GM12878 (cell line): ENCODE measurements around the gene COL4A2. TPM values are rescaled to one million over a fixed set of nuclear protein-coding genes. Genes with fewer than 3 reads are reported as not detected.

Source experiments
- ATAC-seq: fragments of 200-7000 bp; cut with Tn5 transposase; 3 replicates; pipeline ENCODE4 v1.9.1; 2020; ENCODE audit warnings: mild to moderate bottlenecking, moderate library complexity
- BruUV-seq: library from RNA; stranded (reverse); fragments of 400-500 nt; replicated peaks from 2 replicates; lab custom pipeline; 2021; lab: Mats Ljungman, UMichigan
- CTCF ChIA-PET: fragments of 300-600 bp; sonication (Branson Sonifier 250); formaldehyde crosslinking; extraction: SDS; loops from one replicate; lab custom pipeline; 2021; ENCODE audit warnings: inconsistent platforms; lab: Yijun Ruan, JAX
- POLR2A ChIA-PET: fragments of 350-600 bp; formaldehyde crosslinking; extraction: SDS; loops from one replicate; lab custom pipeline; 2021; ENCODE audit warnings: inconsistent platforms; lab: Charles Lee
- RAD21 ChIA-PET: fragments of 300-600 bp; sonication (Branson Sonifier 250); formaldehyde crosslinking; loops from one replicate; lab custom pipeline; 2023; ENCODE audit warnings: antibody characterized with exemption; ENCODE audit not compliant: unreplicated experiment; lab: Charles Lee
- SMC1A ChIA-PET: fragments of 300-600 bp; sonication (Branson Sonifier 250); formaldehyde crosslinking; loops from one replicate; lab custom pipeline; 2023; ENCODE audit not compliant: unreplicated experiment, uncharacterized antibody; lab: Charles Lee
- DNase-seq: peaks from one replicate; pipeline ENCODE4 v3.0.0-alpha.2; 2011; ENCODE audit warnings: low read depth, low spot score
- FAIRE-seq: peaks from 3 replicates; lab custom pipeline; 2011; peaks lifted over from hg19 to GRCh38; lab: Jason Lieb, UNC
- H2AFZ ChIP-seq: 2 replicates; pipeline ENCODE4 v1.6.0; 2011; ENCODE audit warnings: low read depth, low read length, control low read depth; ENCODE audit not compliant: control insufficient read depth
- H3K27ac ChIP-seq: 2 replicates; pipeline ENCODE4 v1.5.1; 2011; ENCODE audit warnings: control low read depth; ENCODE audit not compliant: control insufficient read depth, insufficient read depth
- H3K27me3 ChIP-seq, 2 experiments: replicated peaks in 1 of 2; 2 replicates each; pipeline versions ENCODE4 v1.6.0 to v1.6.1; 2011; ENCODE audit warnings: low read length in 1 of 2; ENCODE audit not compliant: control insufficient read depth in 2 of 2, insufficient read depth in 2 of 2
- H3K36me3 ChIP-seq, 2 experiments: 2 replicates each; pipeline ENCODE4 v1.5.1; 2011; ENCODE audit warnings: low read length in 1 of 2; ENCODE audit not compliant: control insufficient read depth in 2 of 2, insufficient read depth in 2 of 2
- H3K4me1 ChIP-seq: 2 replicates; pipeline ENCODE4 v1.6.1; 2011; ENCODE audit warnings: mild to moderate bottlenecking, low read length, moderate library complexity, mixed read lengths; ENCODE audit not compliant: control insufficient read depth, insufficient read depth
- H3K4me2 ChIP-seq: 2 replicates; pipeline ENCODE4 v1.6.0; 2011; ENCODE audit warnings: control low read depth; ENCODE audit not compliant: control insufficient read depth, insufficient read depth
- H3K4me3 ChIP-seq: fragments of 200-600 bp; sonication (generic); 2 replicates; pipeline ENCODE4 v1.5.1; 2016
- H3K79me2 ChIP-seq: 2 replicates; pipeline ENCODE4 v1.6.0; 2011; ENCODE audit warnings: low read length; ENCODE audit not compliant: control insufficient read depth, insufficient read depth
- H3K9ac ChIP-seq: 2 replicates; pipeline ENCODE4 v1.8.0; 2011; ENCODE audit warnings: low read length, control low read depth, mixed read lengths; ENCODE audit not compliant: control insufficient read depth, insufficient read depth
- H3K9me3 ChIP-seq: replicated peaks from 3 replicates; pipeline ENCODE4 v1.5.1; 2011; ENCODE audit warnings: mild to moderate bottlenecking, low read length; ENCODE audit not compliant: control insufficient read depth, insufficient read depth
- H4K20me1 ChIP-seq: 2 replicates; pipeline ENCODE4 v1.6.0; 2011; ENCODE audit not compliant: control insufficient read depth, insufficient read depth
- BCL11A ChIP-seq: IDR thresholded peaks from 2 replicates; pipeline ENCODE4 v1.6.1; 2011; ENCODE audit warnings: low read depth, low read length
- CBFB ChIP-seq: IDR thresholded peaks from 2 replicates; pipeline ENCODE4 v1.6.1; 2016; ENCODE audit warnings: antibody characterized with exemption, low read depth
- CHD4 ChIP-seq: fragments of 200-600 bp; sonication (generic); IDR thresholded peaks from 2 replicates; pipeline ENCODE4 v1.6.1; 2016; ENCODE audit warnings: mild to moderate bottlenecking
- ELK1 ChIP-seq: IDR thresholded peaks from 2 replicates; pipeline ENCODE4 v1.6.1; 2012; ENCODE audit warnings: low read depth, low read length, improper control_type of control experiment
- ETV6 ChIP-seq, 2 experiments: fragments of 450-650 bp in 1 of 2; IDR thresholded peaks in 1 of 2; conservative IDR thresholded peaks in 1 of 2; 2 replicates each; pipeline ENCODE4 v1.6.1; 2014; ENCODE audit warnings: antibody characterized with exemption in 1 of 2, borderline replicate concordance in 1 of 2, low read depth in 1 of 2, mild to moderate bottlenecking in 1 of 2, moderate library complexity in 1 of 2
- IKZF2 ChIP-seq, 2 experiments: fragments of 450-650 bp; IDR thresholded peaks; 2 replicates each; pipeline ENCODE4 v1.6.1; 2017; ENCODE audit warnings: mild to moderate bottlenecking in 2 of 2, moderate library complexity in 2 of 2
- MYB ChIP-seq: fragments of 150-350 bp; IDR thresholded peaks from 2 replicates; pipeline ENCODE4 v1.6.1; 2014; ENCODE audit warnings: mild to moderate bottlenecking, low read depth, low read length, borderline replicate concordance
- NFYA ChIP-seq: IDR thresholded peaks from 2 replicates; pipeline ENCODE4 v1.6.1; 2011; ENCODE audit warnings: low read depth, mild to moderate bottlenecking, low read length, improper control_type of control experiment, borderline replicate concordance
- SIN3A ChIP-seq: IDR thresholded peaks from 2 replicates; pipeline ENCODE4 v1.6.1; 2012; ENCODE audit warnings: low read depth, low read length, improper control_type of control experiment
- TARDBP ChIP-seq: IDR thresholded peaks from 2 replicates; pipeline ENCODE4 v1.6.1; 2016; ENCODE audit warnings: borderline replicate concordance
- ZNF592 ChIP-seq: fragments of 450-650 bp; IDR thresholded peaks from 2 replicates; pipeline ENCODE4 v1.6.1; 2017; ENCODE audit warnings: mild to moderate bottlenecking, moderate library complexity
- WGBS: methylation state at CpG from one replicate; pipeline ENCODE4 v1.1.6; 2016; ENCODE audit warnings: low lambda C conversion rate; ENCODE audit not compliant: insufficient replicate concordance, insufficient coverage; ENCODE audit errors: missing lambda C conversion rate; 5-methylcytosine and 5-hydroxymethylcytosine counted together
- in situ Hi-C: fragments of 300-500 bp; cut with MboI; formaldehyde crosslinking; loops from 9 replicates; pipeline ENCODE4 v1.14.3; 2018; ENCODE audit warnings: mixed read lengths
- intact Hi-C: fragments of 100-400 bp; cut with micrococcal nuclease; formaldehyde crosslinking; loops from one replicate; pipeline ENCODE4 v1.14.2; 2022; ENCODE audit not compliant: unreplicated experiment
- polyA plus RNA-seq, 11 experiments: library from polyadenylated mRNA; depleted of rRNA in 4 of 11; unstranded in 6 of 11; stranded (reverse) in 5 of 11; fragments of >200 nt; fragmentation: Nextera tagmentation in 4 of 11; fragmentation: Illumina TruSeq in 1 of 11; extraction: Ambion mirVana in 4 of 11; extraction: Trizol in 1 of 11; gene quantifications; 1 replicate in 1 of 11; 2 replicates in 10 of 11; pipeline versions ENCODE4 v1.2.1 to v1.2.3, GENCODE V29; 2011 to 2016; ENCODE audit warnings: inconsistent platforms in 2 of 11, missing spikeins in 2 of 11, low read depth in 1 of 11
- total RNA-seq, 4 experiments: library from RNA; depleted of rRNA in 3 of 4; stranded (reverse); fragments of >200 nt in 3 of 4; fragmentation: Illumina TruSeq in 1 of 4; extraction: Trizol in 1 of 4; gene quantifications; 2 replicates each; pipeline versions ENCODE4 v1.2.1 to v1.2.3, GENCODE V29; 2013 to 2021
- TF ChIP-seq, protein P1 (sequence below): fragments of 450-650 bp; IDR thresholded peaks from 2 replicates; pipeline ENCODE4 v1.6.1; 2018; ENCODE audit warnings: borderline replicate concordance, mild to moderate bottlenecking; ENCODE audit not compliant: partially characterized antibody

COL4A2 gene
- total and polyA plus RNA-seq, 10 of the 15 experiments (the other 5 are each of a cell fraction or from before 2014, with no cell fraction given) = 0.16 to 1.6 (median 0.62) TPM; not detected in 3

GRCh38 chr13:110303644-110304043 is 3.4 kb upstream of the COL4A2 start (continued):
- TF ChIP-seq ZNF592 = no peak
- no peak for TF ChIP-seq NFYA

- Histone ChIP-seq H2AFZ (no peak overlapping the region), H3K9me3 (no peaks in the 10 kb centered on the region; the same call in 2 of the 3 replicates), H4K20me1 (no peaks in the 10 kb centered on the region; the same call in 1 of the 2 replicates), H3K27me3 (peaks cover 17 to 22% of the 10 kb centered on the region in 2 experiments), H3K79me2 (no peaks in the 10 kb centered on the region), H3K4me1 (no peaks in the 10 kb centered on the region), H3K9ac (no peak overlapping the region), H3K27ac (no peak overlapping the region), H3K36me3 (no peaks in the 10 kb centered on the region), H3K4me2 (no peak overlapping the region), H3K4me3 (no peak overlapping the region)
- ATAC-seq (no peak), FAIRE-seq (no peak), DNase-seq (no peak)
- RAD21 ChIA-PET = no interaction called here
- no TSS peak for BruUV-seq
- SMC1A ChIA-PET = interaction anchor here (1.0 kb wide), 2 partner anchors 9 to 37 kb away, joined by 3 read pairs; no protein-coding TSS in a partner anchor
- WGBS = 2% methylated on average over 4 of the region's 4 CpGs
- POLR2A ChIA-PET = no interaction called here
- CTCF ChIA-PET = interaction anchor here (0.6 kb wide), 2 partner anchors 38 to 140 kb away, joined by 3 read pairs; no protein-coding TSS in a partner anchor
- intact Hi-C loops (no loop called here), in situ Hi-C loops (no loop called here)
- no peak for TF ChIP-seq SIN3A
- TF ChIP-seq CHD4 = no peak
- TF ChIP-seq MYB = no peak
- TF ChIP-seq CBFB = no peak
- TF ChIP-seq BCL11A = no peak
- TF ChIP-seq ETV6 (conservative IDR thresholded peaks at IDR 0.05 in 1 of 2, IDR thresholded peaks at IDR 0.05 in 1 of 2; ENCODE audit: borderline replicate concordance in 1 of 2, low read depth in 1 of 2) = no peak
- TF ChIP-seq IKZF2 (IDR thresholded peaks at IDR 0.05) = no peak
- TF ChIP-seq, protein P1, sequence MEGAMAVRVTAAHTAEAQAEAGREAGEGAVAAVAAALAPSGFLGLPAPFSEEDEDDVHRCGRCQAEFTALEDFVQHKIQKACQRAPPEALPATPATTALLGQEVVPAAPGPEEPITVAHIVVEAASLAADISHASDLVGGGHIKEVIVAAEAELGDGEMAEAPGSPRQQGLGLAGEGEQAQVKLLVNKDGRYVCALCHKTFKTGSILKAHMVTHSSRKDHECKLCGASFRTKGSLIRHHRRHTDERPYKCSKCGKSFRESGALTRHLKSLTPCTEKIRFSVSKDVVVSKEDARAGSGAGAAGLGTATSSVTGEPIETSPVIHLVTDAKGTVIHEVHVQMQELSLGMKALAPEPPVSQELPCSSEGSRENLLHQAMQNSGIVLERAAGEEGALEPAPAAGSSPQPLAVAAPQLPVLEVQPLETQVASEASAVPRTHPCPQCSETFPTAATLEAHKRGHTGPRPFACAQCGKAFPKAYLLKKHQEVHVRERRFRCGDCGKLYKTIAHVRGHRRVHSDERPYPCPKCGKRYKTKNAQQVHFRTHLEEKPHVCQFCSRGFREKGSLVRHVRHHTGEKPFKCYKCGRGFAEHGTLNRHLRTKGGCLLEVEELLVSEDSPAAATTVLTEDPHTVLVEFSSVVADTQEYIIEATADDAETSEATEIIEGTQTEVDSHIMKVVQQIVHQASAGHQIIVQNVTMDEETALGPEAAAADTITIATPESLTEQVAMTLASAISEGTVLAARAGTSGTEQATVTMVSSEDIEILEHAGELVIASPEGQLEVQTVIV = no peak
- no peak for TF ChIP-seq TARDBP
- TF ChIP-seq ELK1 = no peak
Measured at GRCh38 chr13:110304256-110304655, 2.8 kb upstream of the COL4A2 start.
